ENCODE results near the gene FOXP1. TPM values are rescaled to one million over a fixed set of nuclear protein-coding genes. Genes with fewer than 3 reads are reported as not detected.

FOXP1 gene
- total and polyA plus RNA-seq, 2 of the 8 experiments (the other 6 are each of a cell fraction or from before 2014, with no cell fraction given): 13.9 to 25.4 TPM

DNA sequence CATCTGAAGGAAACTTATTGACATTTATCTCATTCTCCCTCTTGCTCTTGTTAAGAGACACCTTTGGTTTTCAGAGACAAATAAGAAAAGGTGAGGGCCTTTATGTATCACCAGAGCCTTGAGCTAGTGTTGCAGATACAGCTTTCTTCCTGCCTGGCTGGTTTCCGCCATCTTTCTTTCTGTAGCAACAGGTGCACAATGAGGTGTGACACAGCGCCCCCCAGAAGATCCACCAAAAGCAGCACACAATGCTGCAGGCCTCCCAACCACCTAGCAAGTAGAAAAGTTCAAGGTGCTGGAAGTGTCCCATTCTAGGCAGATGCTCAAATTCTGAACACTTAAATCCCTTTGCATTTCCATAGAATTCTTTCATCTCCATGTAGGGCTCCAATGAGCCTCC, 106.6 kb downstream of the FOXP1 start:
- no peak for FAIRE-seq
- Histone ChIP-seq H3K36me3 (ENCODE audit: control insufficient read depth in 2 of 4, insufficient read depth in 4 of 4, low read length in 3 of 4) (peaks cover 0 to 3% (median 0%) of the 10 kb centered on the region in 4 experiments; a peak in 1 of 8 replicates), H2AK5ac (ENCODE audit: low read depth, low read length) (no peak overlapping the region), H3K23ac (ENCODE audit: insufficient read length) (no peak overlapping the region), H4K8ac (ENCODE audit: extremely low read depth, insufficient read depth, low read length) (no peak overlapping the region), H3K18ac (ENCODE audit: extremely low read depth, low read length) (no peak overlapping the region), H4K5ac (ENCODE audit: insufficient read length, low read depth, low read length) (no peak overlapping the region), H2BK20ac (ENCODE audit: low read length) (no peak overlapping the region), H2BK12ac (ENCODE audit: low read depth, low read length) (no peak overlapping the region), H3K27me3 (replicated peaks in 1 of 4; ENCODE audit: control insufficient read depth in 3 of 4, extremely low read depth in 1 of 4, insufficient read depth in 3 of 4, low read length in 3 of 4) (no peaks in the 10 kb centered on the region), H3K4me3 (ENCODE audit: extremely low read depth in 1 of 4, insufficient read depth in 2 of 4, low read depth in 3 of 4, low read length in 4 of 4) (no peak overlapping the region), H3K9ac (replicated peaks in 1 of 4; ENCODE audit: extremely low read depth in 1 of 4, low read depth in 3 of 4, low read length in 3 of 4) (no peak overlapping the region), H2BK120ac (replicated peaks; ENCODE audit: low read depth, low read length) (no peak overlapping the region), H4K20me1 (replicated peaks in 1 of 2; ENCODE audit: control insufficient read depth in 1 of 2, insufficient read depth in 2 of 2, low read length in 2 of 2) (no peaks in the 10 kb centered on the region), H3K9me3 (ENCODE audit: insufficient read depth in 2 of 2, low read depth in 1 of 2, low read length in 1 of 2) (peaks cover 8 to 16% of the 10 kb centered on the region in 2 experiments), H4K91ac (replicated peaks; ENCODE audit: insufficient read length, low read length) (no peak overlapping the region), H2AFZ (ENCODE audit: low read length) (no peak overlapping the region), H3K14ac (ENCODE audit: insufficient read length) (no peak overlapping the region), H3K4me2 (ENCODE audit: insufficient read depth in 1 of 2, low read depth in 2 of 2, low read length in 2 of 2) (no peak overlapping the region), H2BK15ac (ENCODE audit: low read length) (no peak overlapping the region), H2BK5ac (ENCODE audit: low read depth, low read length) (no peak overlapping the region), H3K23me2 (ENCODE audit: low read depth, low read length) (no peaks in the 10 kb centered on the region), H3K79me1 (ENCODE audit: low read depth, low read length) (no peaks in the 10 kb centered on the region), H3K4me1 (replicated peaks in 1 of 4; ENCODE audit: control insufficient read depth in 3 of 4, insufficient read depth in 4 of 4, low read length in 3 of 4) (peaks cover 0 to 4% (median 0%) of the 10 kb centered on the region in 4 experiments; a peak in 1 of 7 replicates), H3K79me2 (ENCODE audit: control insufficient read depth in 1 of 2, insufficient read depth in 2 of 2, low read length in 2 of 2) (no peaks in the 10 kb centered on the region), H3K4ac (replicated peaks; ENCODE audit: insufficient read length, low read depth, low read length) (no peak overlapping the region), H3K27ac (ENCODE audit: low read depth, low read length) (no peak overlapping the region), H3K56ac (replicated peaks; ENCODE audit: insufficient read length, low read depth, low read length) (no peak overlapping the region)
- CTCF ChIA-PET (ENCODE audit: partially characterized antibody): interaction anchor here (0.6 to 1.5 kb wide), 16 partner anchors 11 to 182 kb away, joined by 3 to 10 read pairs (median 3); no protein-coding TSS in a partner anchor
- POLR2A ChIA-PET (ENCODE audit: partially characterized antibody): no interaction called here
- no peak for DNase-seq (ENCODE audit: low read depth in 1 of 2, low spot score in 2 of 2)
- 91% methylated on average over 2 of the region's 2 CpGs; no CpG with 5 or more reads in 1 of the 2 experiments for WGBS, 2 experiments (ENCODE audit: extremely low coverage in 1 of 2, insufficient coverage in 1 of 2, insufficient read length in 1 of 2, insufficient replicate concordance in 2 of 2, low coverage in 1 of 2, low lambda C conversion rate in 2 of 2, missing lambda C conversion rate in 1 of 2)
- no peak for TF ChIP-seq BRCA1 (IDR thresholded peaks at IDR 0.05; ENCODE audit: low read depth, low read length)
- TF ChIP-seq TCF12 (IDR thresholded peaks at IDR 0.05; ENCODE audit: low read depth, low read length): no peak
- no peak for TF ChIP-seq CHD1 (IDR thresholded peaks at IDR 0.05; ENCODE audit: low read depth, low read length)
- no peak for TF ChIP-seq CBX8 (IDR thresholded peaks at IDR 0.05; ENCODE audit: borderline replicate concordance, low read depth, low read length)
- TF ChIP-seq POLR2A (IDR thresholded peaks at IDR 0.05; ENCODE audit: control extremely low read depth in 1 of 2, low read depth in 2 of 2, low read length in 2 of 2): no peak
- TF ChIP-seq PHF8 (conservative IDR thresholded peaks at IDR 0.05; ENCODE audit: low read depth, low read length): no peak
- no peak for TF ChIP-seq MAFK (IDR thresholded peaks at IDR 0.05; ENCODE audit: low read depth, low read length)
- TF ChIP-seq GABPA (IDR thresholded peaks at IDR 0.05; ENCODE audit: borderline replicate concordance, insufficient read depth, low read length): no peak
- TF ChIP-seq JUN (IDR thresholded peaks at IDR 0.05; ENCODE audit: low read depth, low read length): no peak
- no peak for TF ChIP-seq CTBP2 (IDR thresholded peaks at IDR 0.05; ENCODE audit: borderline replicate concordance, insufficient read depth, insufficient read length, low read length)
- TF ChIP-seq SP1 (IDR thresholded peaks at IDR 0.05; ENCODE audit: low read depth, low read length): no peak
- TF ChIP-seq, protein P1, sequence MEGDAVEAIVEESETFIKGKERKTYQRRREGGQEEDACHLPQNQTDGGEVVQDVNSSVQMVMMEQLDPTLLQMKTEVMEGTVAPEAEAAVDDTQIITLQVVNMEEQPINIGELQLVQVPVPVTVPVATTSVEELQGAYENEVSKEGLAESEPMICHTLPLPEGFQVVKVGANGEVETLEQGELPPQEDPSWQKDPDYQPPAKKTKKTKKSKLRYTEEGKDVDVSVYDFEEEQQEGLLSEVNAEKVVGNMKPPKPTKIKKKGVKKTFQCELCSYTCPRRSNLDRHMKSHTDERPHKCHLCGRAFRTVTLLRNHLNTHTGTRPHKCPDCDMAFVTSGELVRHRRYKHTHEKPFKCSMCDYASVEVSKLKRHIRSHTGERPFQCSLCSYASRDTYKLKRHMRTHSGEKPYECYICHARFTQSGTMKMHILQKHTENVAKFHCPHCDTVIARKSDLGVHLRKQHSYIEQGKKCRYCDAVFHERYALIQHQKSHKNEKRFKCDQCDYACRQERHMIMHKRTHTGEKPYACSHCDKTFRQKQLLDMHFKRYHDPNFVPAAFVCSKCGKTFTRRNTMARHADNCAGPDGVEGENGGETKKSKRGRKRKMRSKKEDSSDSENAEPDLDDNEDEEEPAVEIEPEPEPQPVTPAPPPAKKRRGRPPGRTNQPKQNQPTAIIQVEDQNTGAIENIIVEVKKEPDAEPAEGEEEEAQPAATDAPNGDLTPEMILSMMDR (IDR thresholded peaks at IDR 0.05; ENCODE audit: control extremely low read depth in 1 of 3, insufficient read depth in 1 of 3, low read depth in 1 of 3, low read length in 3 of 3): peak in 2 of 3 experiments; percentile 17 to 47; a peak in 2 of 4 replicates
- TF ChIP-seq POU5F1 (IDR thresholded peaks at IDR 0.05; ENCODE audit: low read depth, low read length): no peak

All from H1 (cell line).